HG02840 (cell line): ENCODE results near the gene OR5L1.

Source experiments
- ATAC-seq: cut with Tn5 transposase; IDR thresholded peaks from one replicate; pipeline ENCODE4 v1.9.1; 2021; ENCODE audit warnings: mild to moderate bottlenecking, moderate library complexity, moderate number of reproducible peaks; ENCODE audit not compliant: unreplicated experiment, low FRiP score

OR5L1 gene

GRCh38 chr11:55811067-55811466 is at the start of gene OR5L1:
Gene OR5L1, plus strand, starts transcription at chr11:55811367. Its CDS starts 100 bp downstream, at chr11:55811467.
- no peak for ATAC-seq

GRCh38 chr11:55773138-55773537 is 38.0 kb upstream of the OR5L1 start, which contains the start of gene OR5D13:
Gene OR5D13, plus strand, starts transcription at chr11:55773438. Its CDS starts 0 bp downstream, at chr11:55773438.
- ATAC-seq = no peak

- no peak for ATAC-seq
Measured at GRCh38 chr11:55791606-55792005, 19.6 kb upstream of the OR5L1 start.

GRCh38 chr11:55793321-55793720 is 17.8 kb upstream of the OR5L1 start:
- ATAC-seq = no peak

- ATAC-seq = no peak
Measured at GRCh38 chr11:55795256-55795655, 15.9 kb upstream of the OR5L1 start, which contains the start of gene OR5D14. Gene OR5D14, plus strand, starts transcription at chr11:55795556. Its CDS starts 0 bp downstream, at chr11:55795556.

GRCh38 chr11:55806248-55806647 is 4.9 kb upstream of the OR5L1 start:
- no peak for ATAC-seq

GRCh38 chr11:55819330-55819729 is 8.2 kb downstream of the OR5L1 start, which contains the start of gene OR5D18:
Gene OR5D18, plus strand, starts transcription at chr11:55819630. Its CDS starts 0 bp downstream, at chr11:55819630.
- ATAC-seq = no peak

GRCh38 chr11:55826919-55827318 is 15.8 kb downstream of the OR5L1 start, which contains the start of gene OR5L2:
Gene OR5L2, plus strand, starts transcription at chr11:55827219. Its CDS starts 0 bp downstream, at chr11:55827219.
- no peak for ATAC-seq

GRCh38 chr11:55838452-55838851 is 27.3 kb downstream of the OR5L1 start, which contains the start of gene OR5D16:
Gene OR5D16, plus strand, starts transcription at chr11:55838752. Its CDS starts 0 bp downstream, at chr11:55838752.
- no peak for ATAC-seq

GRCh38 chr11:55847453-55847852 is 36.3 kb downstream of the OR5L1 start:
- no peak for ATAC-seq

- ATAC-seq = no peak
Measured at GRCh38 chr11:55849037-55849436, 37.9 kb downstream of the OR5L1 start.

- ATAC-seq = no peak
Measured at GRCh38 chr11:55852141-55852540, 41.0 kb downstream of the OR5L1 start.

GRCh38 chr11:55854704-55855103 is 43.5 kb downstream of the OR5L1 start:
- ATAC-seq = no peak
